ENCODE data around the gene EI24. TPM values are rescaled to one million over a fixed set of nuclear protein-coding genes. Genes with fewer than 3 reads are reported as not detected.

EI24 gene
- total RNA-seq, 4 donors from 2014 or later: 43.4 to 92.4 (median 51.2) TPM

- no peak for TF ChIP-seq POLR2A (IDR thresholded peaks at IDR 0.05)
- no peak for TF ChIP-seq CTCF (IDR thresholded peaks at IDR 0.05)
- Histone ChIP-seq H3K9me3 (no peaks in the 10 kb centered on the region), H3K4me1 (no peaks in the 10 kb centered on the region)
These were observed 9.4 kb upstream of the EI24 start for GRCh38 chr11:125559888-125560287.

GRCh38 chr11:125561924-125562323 is 7.4 kb upstream of the EI24 start:
- TF ChIP-seq CTCF (IDR thresholded peaks at IDR 0.05) (no peak), POLR2A (IDR thresholded peaks at IDR 0.05) (no peak)
- DNase-seq: no peak

More at GRCh38 chr11:125559888-125560287, 9.4 kb upstream of the EI24 start:
- DNase-seq: no peak
- H3K36me3 ChIP-seq: no peaks in the 10 kb centered on the region
- no peak overlapping the region for H3K4me3 ChIP-seq
- H3K27ac ChIP-seq: no peak overlapping the region
- H3K27me3 ChIP-seq: no peaks in the 10 kb centered on the region

GRCh38 chr11:125562430-125562829 is 6.8 kb upstream of the EI24 start:
- Histone ChIP-seq H3K27me3 (no peaks in the 10 kb centered on the region), H3K9me3 (no peaks in the 10 kb centered on the region), H3K27ac (no peak overlapping the region), H3K4me3 (no peak overlapping the region), H3K4me1 (no peaks in the 10 kb centered on the region), H3K36me3 (no peaks in the 10 kb centered on the region)
- DNase-seq: no peak
- no peak for TF ChIP-seq POLR2A (IDR thresholded peaks at IDR 0.05)
- TF ChIP-seq CTCF (IDR thresholded peaks at IDR 0.05): no peak

More at GRCh38 chr11:125561924-125562323, 7.4 kb upstream of the EI24 start:
- Histone ChIP-seq H3K4me3 (no peak overlapping the region), H3K27me3 (no peaks in the 10 kb centered on the region), H3K36me3 (no peaks in the 10 kb centered on the region), H3K9me3 (no peaks in the 10 kb centered on the region), H3K27ac (no peak overlapping the region), H3K4me1 (no peaks in the 10 kb centered on the region)

- TF ChIP-seq POLR2A (IDR thresholded peaks at IDR 0.05) (no peak), CTCF (IDR thresholded peaks at IDR 0.05) (no peak)
- no peak overlapping the region for H3K27ac ChIP-seq
- H3K9me3 ChIP-seq: no peaks in the 10 kb centered on the region
- DNase-seq: no peak
- H3K4me1 ChIP-seq: no peaks in the 10 kb centered on the region
- no peaks in the 10 kb centered on the region for H3K27me3 ChIP-seq
- no peak overlapping the region for H3K4me3 ChIP-seq
- no peaks in the 10 kb centered on the region for H3K36me3 ChIP-seq
These were observed 4.9 kb upstream of the EI24 start for GRCh38 chr11:125564357-125564756.

- H3K27ac ChIP-seq: no peak overlapping the region
- TF ChIP-seq CTCF (IDR thresholded peaks at IDR 0.05) (no peak), POLR2A (IDR thresholded peaks at IDR 0.05) (no peak)
- DNase-seq: no peak
These were observed 3.0 kb upstream of the EI24 start for GRCh38 chr11:125566235-125566634.

More at GRCh38 chr11:125566235-125566634, 3.0 kb upstream of the EI24 start:
- no peak overlapping the region for H3K4me3 ChIP-seq
- H3K27me3 ChIP-seq: no peaks in the 10 kb centered on the region
- peaks cover 0 to 12% (median 5%) of the 10 kb centered on the region in 4 donors for H3K4me1 ChIP-seq
- H3K9me3 ChIP-seq: no peaks in the 10 kb centered on the region
- no peaks in the 10 kb centered on the region for H3K36me3 ChIP-seq

Measured in Peyer's patch (tissue), 4 donors.